Jurkat, Clone E6-1 (cell line): ENCODE data around the gene TSSK2. TPM values are rescaled to one million over a fixed set of nuclear protein-coding genes. Genes with fewer than 3 reads are reported as not detected.
"Not testable (repeated sequence)": the region's sequence is repeated elsewhere in the genome, so short reads cannot be mapped to it uniquely, and the experiment has no call there.

Source experiments
- DNase-seq: peaks from one replicate; pipeline ENCODE4 v3.0.0-alpha.2; 2011; ENCODE audit warnings: low read depth, low spot score
- H3K4me3 ChIP-seq: 2 replicates; pipeline ENCODE4 v1.5.1; 2011; ENCODE audit warnings: mild to moderate bottlenecking, low read length, control low read depth, moderate library complexity
- polyA plus RNA-seq: library from polyadenylated mRNA; unstranded; fragments of >200 nt; gene quantifications from one replicate; pipeline ENCODE4 v1.2.1, GENCODE V29; 2012; ENCODE audit warnings: missing spikeins; ENCODE audit not compliant: insufficient read length, insufficient read depth

Gene TSSK2
- not detected for polyA plus RNA-seq

- no peak for DNase-seq
These were observed at the start of gene TSSK2 for GRCh38 chr22:19130959-19131684. Gene TSSK2, plus strand, starts transcription at chr22:19131308. Its CDS starts 92 bp downstream, at chr22:19131400.

GRCh38 chr22:19081351-19081750, 49.8 kb upstream of the TSSK2 start:
- no peak for DNase-seq
- no peak overlapping the region for H3K4me3 ChIP-seq

More at GRCh38 chr22:19130959-19131684, at the start of gene TSSK2:
- no peak within 1 kb of the TSS for H3K4me3 ChIP-seq

GRCh38 chr22:19082101-19082500, 49.0 kb upstream of the TSSK2 start:
- no peak overlapping the region for H3K4me3 ChIP-seq
- no peak for DNase-seq

- no peak overlapping the region for H3K4me3 ChIP-seq
- DNase-seq = no peak
These were observed 48.3 kb upstream of the TSSK2 start for GRCh38 chr22:19082793-19083192.

GRCh38 chr22:19084126-19084525, 47.0 kb upstream of the TSSK2 start:
- DNase-seq, H3K4me3 ChIP-seq: not testable (repeated sequence)

- not testable (repeated sequence) for DNase-seq, H3K4me3 ChIP-seq
These were observed 46.5 kb upstream of the TSSK2 start for GRCh38 chr22:19084586-19084985.

- no peak for DNase-seq
These were observed 45.8 kb upstream of the TSSK2 start for GRCh38 chr22:19085233-19085718.

GRCh38 chr22:19086417-19086816, 44.7 kb upstream of the TSSK2 start:
- no peak overlapping the region for H3K4me3 ChIP-seq

More at GRCh38 chr22:19085233-19085718, 45.8 kb upstream of the TSSK2 start:
- no peak overlapping the region for H3K4me3 ChIP-seq

GRCh38 chr22:19086896-19087295, 44.2 kb upstream of the TSSK2 start:
- no peak overlapping the region for H3K4me3 ChIP-seq
- no peak for DNase-seq

More at GRCh38 chr22:19086417-19086816, 44.7 kb upstream of the TSSK2 start:
- no peak for DNase-seq

GRCh38 chr22:19088866-19089595, 42.1 kb upstream of the TSSK2 start:
- DNase-seq = no peak
- H3K4me3 ChIP-seq = no peak overlapping the region

- no peak for DNase-seq
- H3K4me3 ChIP-seq = no peak overlapping the region
These were observed 40.9 kb upstream of the TSSK2 start for GRCh38 chr22:19090183-19090582.

- no peak for DNase-seq
- H3K4me3 ChIP-seq = no peak overlapping the region
These were observed 40.5 kb upstream of the TSSK2 start for GRCh38 chr22:19090586-19091127.

GRCh38 chr22:19092725-19093124, 38.4 kb upstream of the TSSK2 start:
- DNase-seq = no peak
- H3K4me3 ChIP-seq = no peak overlapping the region

- DNase-seq = no peak
- no peak overlapping the region for H3K4me3 ChIP-seq
These were observed 36.6 kb upstream of the TSSK2 start for GRCh38 chr22:19094393-19094997.

- H3K4me3 ChIP-seq = no peak overlapping the region
- no peak for DNase-seq
These were observed 34.6 kb upstream of the TSSK2 start for GRCh38 chr22:19096555-19096954.

GRCh38 chr22:19097518-19097917, 33.6 kb upstream of the TSSK2 start:
- H3K4me3 ChIP-seq = no peak overlapping the region
- DNase-seq = no peak

- no peak for DNase-seq
These were observed 33.0 kb upstream of the TSSK2 start for GRCh38 chr22:19098157-19098556.

GRCh38 chr22:19103880-19104821, 27.0 kb upstream of the TSSK2 start:
- no peak for DNase-seq
- H3K4me3 ChIP-seq = no peak overlapping the region

More at GRCh38 chr22:19098157-19098556, 33.0 kb upstream of the TSSK2 start:
- no peak overlapping the region for H3K4me3 ChIP-seq
